BJ (cell line): ENCODE data around the gene P2RY6. TPM values are rescaled to one million over a fixed set of nuclear protein-coding genes. Genes with fewer than 3 reads are reported as not detected.

Experiments
- CTCF ChIA-PET: fragments of 350-600 bp; formaldehyde crosslinking; extraction: SDS; loops from one replicate; lab custom pipeline; 2021; ENCODE audit warnings: antibody characterized with exemption, inconsistent platforms; lab: Yijun Ruan, JAX
- POLR2A ChIA-PET: fragments of 300-600 bp; sonication (Branson Sonifier 250); formaldehyde crosslinking; extraction: SDS; loops from one replicate; lab custom pipeline; 2021; ENCODE audit warnings: antibody characterized with exemption; lab: Charles Lee
- DNase-seq: peaks from one replicate; pipeline ENCODE4 v3.0.0-alpha.2; 2011; ENCODE audit warnings: low read depth
- H3K27me3 ChIP-seq: 2 replicates; pipeline ENCODE4 v1.6.0; 2011; ENCODE audit warnings: low read length; ENCODE audit not compliant: control insufficient read depth, insufficient read depth
- H3K36me3 ChIP-seq: 2 replicates; pipeline ENCODE4 v1.5.1; 2011; ENCODE audit warnings: low read length; ENCODE audit not compliant: control insufficient read depth, insufficient read depth
- H3K4me3 ChIP-seq: 2 replicates; pipeline ENCODE4 v1.5.1; 2011; ENCODE audit warnings: low read depth, mild to moderate bottlenecking, control low read depth, low read length
- CTCF ChIP-seq: IDR thresholded peaks from 2 replicates; pipeline ENCODE4 v1.5.1; 2011; ENCODE audit warnings: low read depth, mild to moderate bottlenecking, control low read depth, inconsistent platforms, low read length, moderate library complexity; ENCODE audit not compliant: insufficient read depth
- polyA plus RNA-seq: library from polyadenylated mRNA; depleted of rRNA; stranded (reverse); fragments of >200 nt; gene quantifications from 2 replicates; pipeline ENCODE4 v1.2.3, GENCODE V29; 2011

The P2RY6 gene
- polyA plus RNA-seq, 1 experiment: 1.5 TPM

DNA sequence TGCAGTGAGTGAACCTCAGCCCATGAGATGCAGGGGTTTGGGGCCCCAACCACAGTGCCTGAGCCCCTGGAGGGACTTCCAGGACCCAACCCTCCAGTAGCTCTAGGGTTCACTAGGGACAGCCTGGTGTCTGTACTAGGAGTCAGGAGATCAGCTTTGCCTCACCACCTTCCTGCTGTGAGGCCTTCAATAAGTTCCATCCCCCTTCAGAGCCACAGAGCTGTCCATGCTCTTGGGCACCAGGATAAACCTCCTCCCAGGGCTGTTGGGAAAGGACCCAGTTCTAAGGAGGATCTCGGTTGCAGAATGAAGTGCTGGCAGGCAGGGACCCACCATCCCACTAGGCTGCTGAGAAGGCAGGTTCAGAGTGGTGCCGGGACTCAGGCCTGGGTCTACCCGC lies 45.7 kb downstream of the P2RY6 start:
- DNase-seq: no peak
- POLR2A ChIA-PET: interaction anchor here (0.7 kb wide), 1 partner anchor 8 kb away, joined by 3 read pairs; no protein-coding TSS in a partner anchor

GRCh38 chr11:73318501-73319011 lies 46.4 kb downstream of the P2RY6 start:
- CTCF ChIA-PET: interaction anchor here (0.6 to 3.8 kb wide), 4 partner anchors 11 to 1894 kb away, joined by 3 to 20 read pairs (median 7); no protein-coding TSS in a partner anchor
- DNase-seq: no peak
- peaks cover 9% of the 10 kb centered on the region for H3K36me3 ChIP-seq
- no peak for TF ChIP-seq CTCF
- H3K27me3 ChIP-seq: no peaks in the 10 kb centered on the region
- no peak overlapping the region for H3K4me3 ChIP-seq
- POLR2A ChIA-PET: interaction anchor here (0.7 kb wide), 1 partner anchor 9 kb away, joined by 3 read pairs; no protein-coding TSS in a partner anchor

More for the DNA sequence above, 45.7 kb downstream of the P2RY6 start:
- no peak for TF ChIP-seq CTCF
- H3K36me3 ChIP-seq: peaks cover 11% of the 10 kb centered on the region
- CTCF ChIA-PET: interaction anchor here (0.6 to 3.8 kb wide), 4 partner anchors 11 to 1895 kb away, joined by 3 to 20 read pairs (median 7); no protein-coding TSS in a partner anchor
- no peaks in the 10 kb centered on the region for H3K27me3 ChIP-seq
- no peak overlapping the region for H3K4me3 ChIP-seq

DNA sequence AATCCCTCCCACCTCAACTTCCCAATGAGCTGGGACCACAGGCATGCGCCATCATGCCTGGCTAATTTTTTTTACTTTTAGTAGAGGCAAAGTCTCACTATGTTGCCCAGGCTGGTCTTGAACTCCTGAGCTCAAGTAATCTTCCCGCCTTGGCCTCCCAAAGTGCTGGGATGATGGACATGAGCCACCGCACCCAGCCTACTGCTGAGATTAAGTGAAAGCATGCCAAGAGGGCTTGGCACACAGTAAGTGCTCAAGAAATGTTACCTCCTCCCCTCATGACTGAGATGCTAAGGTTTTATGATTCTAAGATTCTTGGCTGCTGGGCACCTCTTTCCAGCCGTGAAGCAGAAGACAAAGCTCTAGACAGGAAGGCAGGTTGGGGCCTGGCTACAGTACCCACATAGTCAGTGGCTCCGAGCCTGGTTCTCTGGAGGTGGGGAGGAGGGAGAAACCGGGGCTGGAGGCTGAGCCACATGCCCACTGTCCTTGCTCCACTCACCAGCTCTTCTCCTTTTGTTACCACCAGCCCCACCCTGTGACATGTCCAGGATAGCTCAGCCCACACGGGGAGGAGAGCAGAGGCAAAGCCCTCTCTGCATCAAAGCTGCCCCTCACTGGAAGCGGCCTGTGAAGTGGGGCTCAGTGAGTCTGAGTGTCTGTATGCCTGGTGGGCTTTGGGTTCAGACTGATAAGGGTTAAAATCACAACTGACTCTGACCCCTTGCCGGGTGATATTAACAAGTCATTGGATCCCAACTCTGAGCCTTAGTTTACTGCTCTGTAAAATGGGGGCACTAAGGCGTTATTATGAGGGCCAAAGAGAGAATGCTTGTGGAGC lies 48.8 kb downstream of the P2RY6 start:
- Histone ChIP-seq H3K4me3 (no peak overlapping the region), H3K36me3 (peaks cover 4% of the 10 kb centered on the region; the same call in 1 of the 2 replicates), H3K27me3 (no peaks in the 10 kb centered on the region)
- ChIA-PET CTCF (interaction anchor here (0.6 to 8.3 kb wide), 5 partner anchors 13 to 128 kb away, joined by 3 to 79 read pairs (median 5); partner anchors contain the start of gene ARHGEF17), POLR2A (interaction anchor here (0.9 kb wide), 1 partner anchor 30 kb away, joined by 3 read pairs; no protein-coding TSS in a partner anchor)
- DNase-seq: no peak
- no peak for TF ChIP-seq CTCF

GRCh38 chr11:73321604-73322381 lies 49.7 kb downstream of the P2RY6 start:
- H3K4me3 ChIP-seq: no peak overlapping the region
- DNase-seq: no peak
- H3K36me3 ChIP-seq: peaks cover 6% of the 10 kb centered on the region; the same call in 1 of the 2 replicates
- H3K27me3 ChIP-seq: no peaks in the 10 kb centered on the region
- ChIA-PET POLR2A (interaction anchor here (0.5 to 0.9 kb wide), 2 partner anchors 29 to 67 kb away, joined by 3 read pairs; no protein-coding TSS in a partner anchor), CTCF (interaction anchor here (0.6 to 8.3 kb wide), 5 partner anchors 13 to 128 kb away, joined by 3 to 79 read pairs (median 5); partner anchors contain the start of gene ARHGEF17)
- TF ChIP-seq CTCF: no peak
